Sigmoid colon (tissue), 4 donors: ENCODE results near the gene POLDIP2.

Experiments
- CTCF ChIP-seq, 4 experiments: fragments of 450-650 bp in 3 of 4; fragments of 200-600 bp in 1 of 4; IDR thresholded peaks; one replicate each; pipeline ENCODE4 v1.5.1; 2016 to 2019; ENCODE audit warnings: antibody characterized with exemption in 4 of 4, mild to moderate bottlenecking in 3 of 4, moderate library complexity in 2 of 4
- POLR2A ChIP-seq, 2 donors: fragments of 450-650 bp; IDR thresholded peaks; one replicate each; pipeline ENCODE4 v1.6.1; 2016; ENCODE audit warnings: antibody characterized with exemption in 2 of 2, mild to moderate bottlenecking in 2 of 2, moderate library complexity in 2 of 2
- POLR2AphosphoS5 ChIP-seq, 4 donors: sonication (generic); formaldehyde crosslinking; IDR thresholded peaks; one replicate each; pipeline ENCODE4 v1.6.1; 2017; ENCODE audit warnings: antibody characterized with exemption in 4 of 4

GRCh38 chr17:28348979-28349378 is 8.3 kb downstream of the POLDIP2 start:
- no peak for TF ChIP-seq CTCF (IDR thresholded peaks at IDR 0.05)
- TF ChIP-seq POLR2A (IDR thresholded peaks at IDR 0.05) = no peak
- TF ChIP-seq POLR2AphosphoS5 (IDR thresholded peaks at IDR 0.05) = no peak
